BJ (cell line): Measurements from ENCODE around the gene TTC9C. TPM values are rescaled to one million over a fixed set of nuclear protein-coding genes. Genes with fewer than 3 reads are reported as not detected.
A peak's percentile ranks its signal among the peaks of the same experiment; 100 is the strongest.

Source experiments
- CTCF ChIA-PET: fragments of 350-600 bp; formaldehyde crosslinking; extraction: SDS; loops from one replicate; lab custom pipeline; 2021; ENCODE audit warnings: antibody characterized with exemption, inconsistent platforms; lab: Yijun Ruan, JAX
- POLR2A ChIA-PET: fragments of 300-600 bp; sonication (Branson Sonifier 250); formaldehyde crosslinking; extraction: SDS; loops from one replicate; lab custom pipeline; 2021; ENCODE audit warnings: antibody characterized with exemption; lab: Charles Lee
- DNase-seq: peaks from one replicate; pipeline ENCODE4 v3.0.0-alpha.2; 2011; ENCODE audit warnings: low read depth
- H3K27me3 ChIP-seq: 2 replicates; pipeline ENCODE4 v1.6.0; 2011; ENCODE audit warnings: low read length; ENCODE audit not compliant: control insufficient read depth, insufficient read depth
- H3K36me3 ChIP-seq: 2 replicates; pipeline ENCODE4 v1.5.1; 2011; ENCODE audit warnings: low read length; ENCODE audit not compliant: control insufficient read depth, insufficient read depth
- H3K4me3 ChIP-seq: 2 replicates; pipeline ENCODE4 v1.5.1; 2011; ENCODE audit warnings: low read depth, mild to moderate bottlenecking, control low read depth, low read length
- CTCF ChIP-seq: IDR thresholded peaks from 2 replicates; pipeline ENCODE4 v1.5.1; 2011; ENCODE audit warnings: low read depth, mild to moderate bottlenecking, control low read depth, inconsistent platforms, low read length, moderate library complexity; ENCODE audit not compliant: insufficient read depth
- polyA plus RNA-seq: library from polyadenylated mRNA; depleted of rRNA; stranded (reverse); fragments of >200 nt; gene quantifications from 2 replicates; pipeline ENCODE4 v1.2.3, GENCODE V29; 2011

TTC9C gene
- polyA plus RNA-seq, 1 experiment, result 31.7 TPM

GRCh38 chr11:62707277-62707861, 20.9 kb upstream of the TTC9C start, which contains the start of the genes BSCL2 and GNG3:
BSCL2 (minus strand) TSS chr11:62707424; CDS start chr11:62707195, 229 bp downstream.
GNG3 (plus strand) TSS chr11:62707676; CDS start chr11:62708296, 620 bp downstream.
- Histone ChIP-seq H3K36me3 (peaks cover 5% of the 10 kb centered on the region), H3K27me3 (no peaks in the 10 kb centered on the region), H3K4me3 (peak within 1 kb of the TSS; percentile 20)
- POLR2A ChIA-PET, result interaction anchor here (0.6 kb wide), 1 partner anchor 34 kb away, joined by 3 read pairs; no protein-coding TSS in a partner anchor
- TF ChIP-seq CTCF, result no peak
- CTCF ChIA-PET, result interaction anchor here (1.0 to 2.2 kb wide), 8 partner anchors 13 to 79 kb away, joined by 3 to 15 read pairs (median 4); partner anchors contain the start of genes TTC9C, UBXN1 and UQCC3
- DNase-seq, result no peak

GRCh38 chr11:62708392-62708791, 19.9 kb upstream of the TTC9C start:
- ChIA-PET POLR2A (interaction anchor here (0.5 to 1.0 kb wide), 2 partner anchors 44 to 153 kb away, joined by 3 read pairs; partner anchors contain the start of gene C11orf98), CTCF (interaction anchor here (1.0 to 2.2 kb wide), 5 partner anchors 14 to 148 kb away, joined by 3 to 11 read pairs (median 5); partner anchors contain the start of gene UQCC3)
- H3K4me3 ChIP-seq, result no peak overlapping the region; the same call in 1 of the 2 replicates
- no peak for TF ChIP-seq CTCF
- no peaks in the 10 kb centered on the region for H3K27me3 ChIP-seq
- peaks cover 6% of the 10 kb centered on the region for H3K36me3 ChIP-seq
- no peak for DNase-seq

GRCh38 chr11:62708793-62709192, 19.5 kb upstream of the TTC9C start:
- POLR2A ChIA-PET, result interaction anchor here (1.0 to 1.5 kb wide), 3 partner anchors 17 to 44 kb away, joined by 3 to 7 read pairs (median 3); partner anchors contain the start of genes C11orf98 and HNRNPUL2
- CTCF ChIA-PET, result interaction anchor here (1.0 to 2.2 kb wide), 5 partner anchors 14 to 148 kb away, joined by 3 to 11 read pairs (median 5); partner anchors contain the start of gene UQCC3

GRCh38 chr11:62709247-62710000, 18.9 kb upstream of the TTC9C start:
- TF ChIP-seq CTCF, result 0 out of 2 replicates have a peak, but pooled peaks have one; percentile 7
- Histone ChIP-seq H3K36me3 (peaks cover 12% of the 10 kb centered on the region), H3K27me3 (no peaks in the 10 kb centered on the region), H3K4me3 (peak overlapping the region; percentile 46)
- ChIA-PET POLR2A (interaction anchor here (1.0 to 1.5 kb wide), 3 partner anchors 17 to 45 kb away, joined by 3 to 7 read pairs (median 3); partner anchors contain the start of genes C11orf98 and HNRNPUL2), CTCF (interaction anchor here (1.0 to 2.2 kb wide), 4 partner anchors 15 to 149 kb away, joined by 3 to 11 read pairs (median 5); no protein-coding TSS in a partner anchor)
- peak; percentile 84 for DNase-seq

More at GRCh38 chr11:62708793-62709192, 19.5 kb upstream of the TTC9C start:
- DNase-seq, result no peak
- no peak for TF ChIP-seq CTCF
- Histone ChIP-seq H3K27me3 (no peaks in the 10 kb centered on the region), H3K4me3 (peak overlapping the region; percentile 46), H3K36me3 (peaks cover 10% of the 10 kb centered on the region)
